Effector memory CD4-positive, alpha-beta T cell (primary cell): ENCODE results near the gene GBA3.

Experiments
- DNase-seq, 3 donors: peaks; one replicate each; pipeline ENCODE4 v3.0.0-alpha.2; 2020
- H3K27ac ChIP-seq: 2 replicates; pipeline ENCODE4 v1.7.0; 2013; ENCODE audit warnings: mild to moderate bottlenecking, low read length, moderate library complexity; ENCODE audit not compliant: insufficient read depth, poor library complexity, severe bottlenecking
- H3K27me3 ChIP-seq: replicated peaks from 2 replicates; pipeline ENCODE4 v1.7.0; 2013; ENCODE audit warnings: mild to moderate bottlenecking, low read length; ENCODE audit not compliant: insufficient read depth, control insufficient read depth, poor library complexity, severe bottlenecking
- H3K36me3 ChIP-seq: 2 replicates; pipeline ENCODE4 v1.7.0; 2013; ENCODE audit warnings: mild to moderate bottlenecking, low read length, moderate library complexity; ENCODE audit not compliant: control insufficient read depth, insufficient read depth
- H3K4me1 ChIP-seq: 2 replicates; pipeline ENCODE4 v1.7.0; 2013; ENCODE audit warnings: low read length, mild to moderate bottlenecking; ENCODE audit not compliant: control insufficient read depth, insufficient read depth, poor library complexity, severe bottlenecking
- H3K4me3 ChIP-seq: 2 replicates; pipeline ENCODE4 v1.7.0; 2013; ENCODE audit warnings: low read length, low read depth, mild to moderate bottlenecking; ENCODE audit not compliant: insufficient read depth, poor library complexity, severe bottlenecking
- H3K9me3 ChIP-seq: 2 replicates; pipeline ENCODE4 v1.7.0; 2013; ENCODE audit warnings: mild to moderate bottlenecking, low read length, moderate library complexity; ENCODE audit not compliant: control insufficient read depth

Gene GBA3

GRCh38 chr4:22720091-22720490 is 27.4 kb downstream of the GBA3 start:
- H3K36me3 ChIP-seq: no peaks in the 10 kb centered on the region
- no peaks in the 10 kb centered on the region for H3K27me3 ChIP-seq
- H3K27ac ChIP-seq: no peak overlapping the region
- no peaks in the 10 kb centered on the region for H3K9me3 ChIP-seq
- H3K4me1 ChIP-seq: no peaks in the 10 kb centered on the region
- no peak for DNase-seq
- no peak overlapping the region for H3K4me3 ChIP-seq

- H3K27ac ChIP-seq: no peak overlapping the region
- no peaks in the 10 kb centered on the region for H3K4me1 ChIP-seq
- H3K9me3 ChIP-seq: no peaks in the 10 kb centered on the region
- H3K36me3 ChIP-seq: no peaks in the 10 kb centered on the region
- no peaks in the 10 kb centered on the region for H3K27me3 ChIP-seq
- no peak overlapping the region for H3K4me3 ChIP-seq
- DNase-seq: no peak
Observed at GRCh38 chr4:22721204-22721603, 28.5 kb downstream of the GBA3 start.

DNA sequence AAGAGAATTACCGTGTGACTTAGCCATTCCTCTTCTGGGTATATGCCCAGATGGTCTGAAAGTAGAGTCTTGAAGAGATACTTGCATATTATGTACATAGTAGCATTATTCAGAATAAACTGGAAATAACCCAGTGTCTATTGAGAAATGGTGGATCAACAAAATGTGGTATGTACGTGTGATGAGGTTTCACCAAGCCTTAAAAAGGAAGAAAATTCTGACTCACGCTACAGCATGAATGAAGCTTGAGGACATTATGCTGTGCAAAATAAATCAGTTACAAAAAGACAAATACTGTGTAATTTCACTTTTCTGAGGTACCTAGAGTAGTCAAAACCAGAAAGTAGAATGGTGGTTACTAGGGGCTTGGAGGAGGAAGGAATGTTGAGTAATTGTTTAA is 37.3 kb downstream of the GBA3 start:
- no peaks in the 10 kb centered on the region for H3K27me3 ChIP-seq
- no peaks in the 10 kb centered on the region for H3K36me3 ChIP-seq
- H3K9me3 ChIP-seq: no peaks in the 10 kb centered on the region
- H3K4me1 ChIP-seq: no peaks in the 10 kb centered on the region
- H3K27ac ChIP-seq: no peak overlapping the region
- no peak for DNase-seq
- no peak overlapping the region for H3K4me3 ChIP-seq

DNA sequence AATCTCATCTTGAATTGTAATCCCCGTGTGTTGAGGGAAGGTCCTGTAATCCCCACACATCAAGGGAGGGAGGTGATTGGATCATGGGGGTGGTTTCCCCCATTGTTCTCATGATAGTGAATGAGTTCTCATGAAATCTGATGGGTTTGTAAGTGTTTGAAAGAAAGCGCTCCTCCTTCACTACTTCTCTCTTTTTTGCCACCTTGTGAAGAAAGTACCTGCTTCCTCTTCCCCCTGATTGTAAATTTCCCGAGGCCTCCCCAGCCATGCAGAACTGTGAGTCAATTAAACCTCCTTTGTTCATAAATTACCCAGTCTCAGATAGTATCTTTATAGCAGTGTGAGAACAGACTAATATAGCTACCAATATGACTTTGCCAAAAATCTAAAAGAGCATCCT is 41.1 kb downstream of the GBA3 start:
- H3K4me3 ChIP-seq: no peak overlapping the region
- no peaks in the 10 kb centered on the region for H3K4me1 ChIP-seq
- H3K27ac ChIP-seq: no peak overlapping the region
- H3K9me3 ChIP-seq: no peaks in the 10 kb centered on the region
- H3K36me3 ChIP-seq: no peaks in the 10 kb centered on the region
- no peak for DNase-seq
- no peaks in the 10 kb centered on the region for H3K27me3 ChIP-seq

- Histone ChIP-seq H3K36me3 (no peaks in the 10 kb centered on the region), H3K9me3 (no peaks in the 10 kb centered on the region), H3K27me3 (no peaks in the 10 kb centered on the region), H3K27ac (no peak overlapping the region), H3K4me3 (no peak overlapping the region), H3K4me1 (no peaks in the 10 kb centered on the region)
- DNase-seq: no peak
Observed at GRCh38 chr4:22736912-22737311, 44.2 kb downstream of the GBA3 start.

- H3K27me3 ChIP-seq: no peaks in the 10 kb centered on the region
- H3K9me3 ChIP-seq: no peaks in the 10 kb centered on the region
- no peaks in the 10 kb centered on the region for H3K36me3 ChIP-seq
Observed at GRCh38 chr4:22739968-22740367, 47.2 kb downstream of the GBA3 start.

GRCh38 chr4:22741744-22742143 is 49.0 kb downstream of the GBA3 start:
- no peaks in the 10 kb centered on the region for H3K9me3 ChIP-seq
- DNase-seq: no peak
- no peaks in the 10 kb centered on the region for H3K36me3 ChIP-seq
- H3K4me1 ChIP-seq: no peaks in the 10 kb centered on the region
- H3K4me3 ChIP-seq: no peak overlapping the region
- no peak overlapping the region for H3K27ac ChIP-seq
- H3K27me3 ChIP-seq: no peaks in the 10 kb centered on the region

More at GRCh38 chr4:22739968-22740367, 47.2 kb downstream of the GBA3 start:
- no peak for DNase-seq
- H3K27ac ChIP-seq: no peak overlapping the region
- no peaks in the 10 kb centered on the region for H3K4me1 ChIP-seq
- H3K4me3 ChIP-seq: no peak overlapping the region

GRCh38 chr4:22743290-22743689 is 50.6 kb downstream of the GBA3 start:
- Histone ChIP-seq H3K36me3 (no peaks in the 10 kb centered on the region), H3K4me1 (no peaks in the 10 kb centered on the region), H3K27ac (no peak overlapping the region), H3K27me3 (no peaks in the 10 kb centered on the region), H3K9me3 (no peaks in the 10 kb centered on the region), H3K4me3 (no peak overlapping the region)
- no peak for DNase-seq

GRCh38 chr4:22744478-22745062 is 51.8 kb downstream of the GBA3 start:
- Histone ChIP-seq H3K36me3 (no peaks in the 10 kb centered on the region), H3K27ac (no peak overlapping the region), H3K4me3 (no peak overlapping the region), H3K4me1 (no peaks in the 10 kb centered on the region), H3K9me3 (no peaks in the 10 kb centered on the region), H3K27me3 (no peaks in the 10 kb centered on the region)
- DNase-seq: no peak

GRCh38 chr4:22745234-22745633 is 52.5 kb downstream of the GBA3 start:
- H3K27me3 ChIP-seq: no peaks in the 10 kb centered on the region
- no peaks in the 10 kb centered on the region for H3K4me1 ChIP-seq
- H3K4me3 ChIP-seq: no peak overlapping the region
- no peak overlapping the region for H3K27ac ChIP-seq
- no peaks in the 10 kb centered on the region for H3K36me3 ChIP-seq
- no peaks in the 10 kb centered on the region for H3K9me3 ChIP-seq
- DNase-seq: no peak
